HG03432 (cell line): ENCODE measurements around the gene SLAMF9.
"Not testable (repeated sequence)": the region's sequence is repeated elsewhere in the genome, so short reads cannot be mapped to it uniquely, and the experiment has no call there.

ENCODE experiments used
- ATAC-seq: cut with Tn5 transposase; IDR thresholded peaks from one replicate; pipeline ENCODE4 v1.9.1; 2021; ENCODE audit warnings: mild to moderate bottlenecking, moderate library complexity; ENCODE audit not compliant: unreplicated experiment

The SLAMF9 gene

DNA sequence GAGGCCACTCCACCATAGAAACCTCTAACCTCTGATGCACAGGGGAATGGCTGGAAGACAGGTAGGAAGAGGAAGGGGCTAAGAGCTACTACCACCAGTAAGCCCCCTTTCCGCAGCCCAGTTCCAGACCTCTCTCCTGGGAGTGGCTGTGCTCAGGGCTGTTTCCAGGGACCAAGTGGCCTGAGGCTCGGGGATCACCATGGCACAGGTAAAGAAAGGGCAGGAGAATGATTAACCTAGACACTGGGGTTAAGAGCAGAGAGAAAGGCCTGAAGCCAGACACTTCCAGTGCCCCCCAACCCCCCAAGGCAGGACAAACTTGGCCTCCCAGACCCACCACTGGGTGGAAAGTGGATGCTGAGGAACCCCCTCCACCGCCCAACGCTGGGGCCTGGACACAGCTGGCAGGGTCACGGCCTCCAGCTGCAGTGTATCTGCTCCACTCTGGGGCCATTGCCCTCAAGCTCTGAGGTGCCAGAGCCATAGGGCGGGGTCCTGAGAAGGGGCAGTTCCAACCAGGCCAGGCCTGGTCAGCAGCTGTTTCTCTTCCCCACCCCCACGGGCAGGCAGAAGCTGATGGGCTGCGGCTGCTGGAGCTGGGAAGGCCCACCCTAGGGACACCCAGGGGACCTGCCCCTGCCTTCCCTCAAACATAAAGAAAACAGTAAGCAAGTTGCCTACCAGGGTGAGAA is 31.4 kb downstream of the SLAMF9 start:
- ATAC-seq, result peak; percentile 0

- no peak for ATAC-seq
These were observed 32.1 kb downstream of the SLAMF9 start for GRCh38 chr1:159921700-159922504.

- ATAC-seq, result peak; percentile 25
These were observed 32.8 kb downstream of the SLAMF9 start for GRCh38 chr1:159921251-159921650.

DNA sequence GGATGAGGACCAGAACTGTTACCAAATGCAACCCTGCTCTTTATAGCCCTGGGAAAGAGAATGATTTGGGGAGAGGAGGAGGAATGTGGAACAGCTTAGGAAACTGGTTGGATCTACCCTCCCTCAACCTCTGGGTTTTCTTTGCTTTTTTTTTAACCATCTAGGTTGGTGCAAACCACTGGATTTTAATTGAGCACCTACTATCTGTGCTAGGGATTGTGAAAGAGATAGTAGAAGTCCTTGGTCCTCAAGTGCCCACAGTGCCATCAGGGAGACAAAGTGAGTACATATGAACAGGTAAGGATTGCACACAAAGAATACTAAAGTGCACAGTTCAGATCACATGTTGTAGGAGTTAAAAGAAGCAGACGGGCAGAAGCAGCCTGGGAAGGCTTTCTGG is 33.4 kb downstream of the SLAMF9 start:
- no peak for ATAC-seq

DNA sequence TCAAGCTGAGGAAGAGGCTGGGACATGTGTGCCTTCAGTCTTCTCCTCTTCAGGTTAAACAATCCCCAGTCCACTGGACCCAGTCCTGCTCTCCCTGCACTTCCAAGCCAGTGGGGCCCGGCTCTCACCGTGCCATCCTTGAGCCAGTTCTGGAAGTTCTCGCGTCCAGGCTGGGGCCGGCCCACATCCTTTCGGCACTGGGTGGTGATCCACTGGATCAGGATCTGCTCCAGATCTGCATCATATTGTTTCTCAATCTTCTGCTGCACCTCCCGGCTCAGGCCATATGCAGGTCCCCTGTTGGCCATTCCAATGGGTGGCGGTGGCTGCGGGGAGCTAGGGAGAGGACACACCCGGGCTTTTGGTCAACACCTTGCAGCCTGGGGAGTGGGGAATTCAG is 33.8 kb downstream of the SLAMF9 start:
- no peak for ATAC-seq

- no peak for ATAC-seq
These were observed 34.7 kb downstream of the SLAMF9 start for GRCh38 chr1:159919236-159919865.

GRCh38 chr1:159918352-159919200 is 35.5 kb downstream of the SLAMF9 start:
- ATAC-seq, result no peak

GRCh38 chr1:159917533-159918351 is 36.3 kb downstream of the SLAMF9 start:
- no peak for ATAC-seq

GRCh38 chr1:159916242-159917051 is 37.6 kb downstream of the SLAMF9 start:
- ATAC-seq, result no peak

GRCh38 chr1:159915571-159916241 is 38.3 kb downstream of the SLAMF9 start:
- ATAC-seq, result no peak

DNA sequence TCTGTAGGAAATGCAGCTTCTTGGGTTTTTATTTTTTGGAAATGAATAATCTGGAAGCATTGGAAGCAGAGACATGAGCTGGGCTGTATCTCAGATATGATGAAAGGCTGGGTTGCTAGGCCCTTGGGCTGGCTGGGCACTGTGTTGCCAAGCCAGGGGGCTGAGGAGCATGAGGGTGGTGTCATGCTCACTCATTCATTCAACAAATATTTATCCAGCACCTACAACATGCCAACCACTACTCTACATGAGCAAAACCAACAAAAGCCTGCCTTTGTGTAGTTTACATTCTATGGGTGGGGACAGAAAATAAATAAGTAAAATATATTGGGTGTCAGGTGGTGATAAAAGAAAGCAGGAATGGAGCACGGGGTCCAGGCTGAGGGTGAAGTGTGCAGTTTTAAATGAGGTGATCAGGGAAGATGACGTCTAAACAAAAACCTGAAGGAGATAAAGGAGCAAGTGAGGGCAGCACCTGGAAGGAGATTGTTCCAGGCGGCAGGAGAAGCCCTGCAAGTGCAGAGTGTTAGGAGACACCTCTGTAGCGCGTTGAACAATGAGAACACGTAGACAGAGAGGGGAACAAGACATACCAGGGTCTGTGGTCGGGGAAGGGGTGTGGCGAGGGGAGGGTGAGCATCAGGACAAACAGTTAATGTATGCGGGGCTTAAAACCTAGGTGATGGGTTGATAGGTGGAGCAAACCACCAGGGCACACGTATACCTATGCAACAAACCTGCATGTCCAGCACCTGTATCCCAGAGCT is 39.6 kb downstream of the SLAMF9 start:
- ATAC-seq, result no peak

DNA sequence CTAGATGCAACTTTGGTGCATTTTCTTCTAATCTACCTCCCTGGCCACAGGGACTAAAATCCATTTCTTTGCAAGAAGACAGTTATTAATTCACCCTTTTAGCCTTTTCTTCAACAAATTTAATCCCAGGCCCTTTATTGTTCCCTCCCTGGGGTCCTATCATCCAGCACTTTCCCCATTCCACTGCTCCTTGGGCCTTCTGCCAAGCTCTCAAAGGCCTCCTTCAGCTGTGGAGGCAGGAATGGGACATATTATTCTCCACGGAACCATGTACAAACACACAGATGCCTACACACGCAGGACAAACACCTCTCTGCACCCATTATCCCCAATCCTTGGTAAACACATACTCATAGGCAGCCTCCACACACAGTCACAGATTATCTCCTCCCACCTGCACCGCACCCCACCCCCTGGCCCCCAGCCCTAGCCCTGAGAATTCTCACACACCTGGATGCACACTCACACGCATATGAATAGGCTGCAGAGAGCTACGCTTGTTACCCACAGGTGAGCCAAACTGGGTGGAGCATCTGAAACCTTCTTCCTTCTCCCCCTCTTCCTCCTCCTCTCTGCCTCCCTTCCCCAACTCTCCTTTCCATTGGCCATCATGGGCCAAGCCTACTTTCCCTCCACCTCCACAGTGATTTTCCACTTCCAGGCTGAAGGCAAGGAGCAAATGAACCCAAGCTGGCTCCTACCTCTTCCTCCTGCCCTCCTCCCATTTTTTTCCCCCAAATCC is 40.4 kb downstream of the SLAMF9 start:
- no peak for ATAC-seq

- ATAC-seq, result no peak
These were observed 42.5 kb downstream of the SLAMF9 start for GRCh38 chr1:159911326-159912070.

DNA sequence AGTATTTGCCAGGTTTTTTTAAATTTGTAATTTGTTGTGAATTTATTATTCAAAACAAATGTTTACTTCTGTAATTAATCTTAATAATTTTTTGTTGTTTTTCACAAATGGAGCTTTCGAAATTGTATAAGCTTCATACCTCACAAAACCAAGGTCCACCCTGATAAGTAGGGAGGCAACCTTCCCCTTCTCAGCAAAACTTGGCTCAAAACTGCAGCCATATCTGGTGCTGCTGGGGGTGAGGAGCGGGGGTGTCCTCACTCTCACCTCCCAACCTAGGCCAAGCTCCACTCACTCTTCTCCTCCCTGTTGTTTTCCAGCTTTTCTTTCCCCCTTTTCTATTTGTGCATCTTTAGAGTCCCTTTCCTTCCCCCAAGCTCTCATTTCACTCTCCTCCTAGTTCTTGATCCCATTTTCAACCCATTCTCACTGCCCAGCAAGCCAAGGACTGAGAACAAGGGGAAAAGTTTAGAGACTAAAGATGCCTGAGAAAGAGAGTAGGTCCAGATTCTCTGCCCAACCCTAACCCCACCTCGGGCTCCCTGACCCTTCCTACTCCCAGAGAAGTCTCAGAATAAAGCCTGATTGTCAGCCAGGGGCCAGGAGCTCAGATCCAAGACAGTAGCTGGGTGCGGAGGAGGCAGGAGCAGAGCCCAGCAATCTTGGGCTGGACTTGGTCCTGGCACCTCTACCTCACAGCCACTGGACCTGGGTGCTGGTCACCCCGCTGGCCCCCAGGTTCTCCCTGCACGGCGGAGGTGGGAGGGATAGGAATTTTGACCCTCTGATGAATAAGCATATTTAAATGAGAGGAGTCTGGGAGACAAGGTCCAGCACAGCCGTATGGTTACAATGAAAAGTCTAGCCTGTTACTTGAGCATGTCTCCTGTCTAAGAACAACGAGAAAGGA is 45.8 kb downstream of the SLAMF9 start:
- no peak for ATAC-seq

DNA sequence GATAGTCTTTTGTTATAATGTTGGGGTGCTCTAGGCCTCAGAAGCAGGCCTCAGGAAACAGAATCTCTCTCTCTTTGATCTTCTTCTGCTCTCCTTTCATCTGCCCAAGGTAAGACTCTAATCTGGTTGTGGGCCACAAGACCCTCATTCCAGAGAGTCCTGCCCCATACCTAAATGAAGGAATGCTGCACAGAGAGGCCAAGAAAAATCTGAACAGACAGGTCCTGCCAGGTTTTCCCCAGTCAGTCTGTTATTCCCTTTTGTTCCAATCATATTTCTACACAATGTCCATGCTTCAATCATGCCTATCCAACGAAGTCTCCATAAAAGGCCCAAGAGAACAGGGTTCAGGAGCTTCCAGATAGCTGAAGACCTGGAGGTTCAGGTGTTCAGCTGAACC is 47.1 kb downstream of the SLAMF9 start:
- no peak for ATAC-seq

DNA sequence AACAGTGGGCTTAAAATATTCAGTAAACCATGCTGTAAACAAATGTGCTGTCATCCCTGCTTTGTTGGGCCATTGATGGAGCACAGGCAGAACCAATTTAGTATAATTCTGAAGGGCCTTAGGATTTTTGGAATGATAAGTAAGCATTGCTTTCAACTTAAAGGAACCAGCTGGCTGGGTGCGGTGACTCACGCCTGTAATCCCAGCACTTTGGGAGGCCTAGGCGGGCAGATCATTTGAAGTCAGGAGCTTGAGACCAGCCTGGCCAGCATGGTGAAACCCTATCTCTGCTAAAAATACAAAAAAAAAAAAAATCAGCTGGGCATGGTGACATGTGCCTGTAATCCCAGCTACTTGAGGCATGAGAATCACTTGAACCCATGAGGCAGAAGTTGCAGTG is 50.0 kb downstream of the SLAMF9 start:
- ATAC-seq, result not testable (repeated sequence)
